ENCODE results near the gene SF3B2. TPM values are rescaled to one million over a fixed set of nuclear protein-coding genes. Genes with fewer than 3 reads are reported as not detected.

The SF3B2 gene
- total and polyA plus RNA-seq, 9 of the 15 experiments (the other 6 are each of a cell fraction or from before 2014, with no cell fraction given): 58.3 to 248 (median 157) TPM

DNA sequence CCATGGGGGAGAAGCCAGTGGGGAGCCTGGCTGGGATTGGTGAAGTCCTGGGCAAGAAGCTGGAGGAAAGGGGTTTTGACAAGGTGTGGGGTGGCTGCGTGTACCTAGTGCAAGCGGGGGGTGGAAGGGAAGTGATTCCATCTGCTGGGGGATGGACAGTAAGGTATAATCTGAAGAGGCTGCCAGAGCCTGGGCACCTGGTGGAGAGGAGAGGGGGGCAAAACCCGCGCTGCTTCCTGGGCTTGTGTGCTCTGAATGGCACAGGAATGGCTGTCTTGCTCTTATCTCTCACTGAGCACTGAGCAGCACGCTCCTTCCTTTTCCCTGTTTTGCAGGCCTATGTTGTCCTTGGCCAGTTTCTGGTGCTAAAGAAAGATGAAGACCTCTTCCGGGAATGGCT, 48.9 kb upstream of the SF3B2 start:
- POLR2A ChIA-PET: interaction anchor here (1.0 to 1.5 kb wide), 5 partner anchors 10 to 144 kb away, joined by 3 to 9 read pairs (median 6); partner anchors contain the start of gene CCDC85B
- DNase-seq (ENCODE audit: extremely low read depth in 1 of 4, low spot score in 3 of 4): no peak
- WGBS (ENCODE audit: insufficient coverage, low coverage, missing lambda C conversion rate): 60% methylated on average over 6 of the region's 6 CpGs
- TF ChIP-seq, protein P1, sequence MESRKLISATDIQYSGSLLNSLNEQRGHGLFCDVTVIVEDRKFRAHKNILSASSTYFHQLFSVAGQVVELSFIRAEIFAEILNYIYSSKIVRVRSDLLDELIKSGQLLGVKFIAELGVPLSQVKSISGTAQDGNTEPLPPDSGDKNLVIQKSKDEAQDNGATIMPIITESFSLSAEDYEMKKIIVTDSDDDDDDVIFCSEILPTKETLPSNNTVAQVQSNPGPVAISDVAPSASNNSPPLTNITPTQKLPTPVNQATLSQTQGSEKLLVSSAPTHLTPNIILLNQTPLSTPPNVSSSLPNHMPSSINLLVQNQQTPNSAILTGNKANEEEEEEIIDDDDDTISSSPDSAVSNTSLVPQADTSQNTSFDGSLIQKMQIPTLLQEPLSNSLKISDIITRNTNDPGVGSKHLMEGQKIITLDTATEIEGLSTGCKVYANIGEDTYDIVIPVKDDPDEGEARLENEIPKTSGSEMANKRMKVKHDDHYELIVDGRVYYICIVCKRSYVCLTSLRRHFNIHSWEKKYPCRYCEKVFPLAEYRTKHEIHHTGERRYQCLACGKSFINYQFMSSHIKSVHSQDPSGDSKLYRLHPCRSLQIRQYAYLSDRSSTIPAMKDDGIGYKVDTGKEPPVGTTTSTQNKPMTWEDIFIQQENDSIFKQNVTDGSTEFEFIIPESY (CRISPR knock-in tag; IDR thresholded peaks at IDR 0.05): no peak
- TF ChIP-seq ZNF12 (CRISPR knock-in tag; IDR thresholded peaks at IDR 0.05) (no peak), ZNF212 (CRISPR knock-in tag; IDR thresholded peaks at IDR 0.05) (no peak), RB1 (IDR thresholded peaks at IDR 0.05; ENCODE audit: low read depth) (no peak), PHF21A (IDR thresholded peaks at IDR 0.05; ENCODE audit: borderline replicate concordance, low read depth) (no peak), CHCHD3 (CRISPR knock-in tag; IDR thresholded peaks at IDR 0.05) (no peak), RBM25 (IDR thresholded peaks at IDR 0.05; ENCODE audit: low read depth, low read length, severe bottlenecking) (no peak), CXXC5 (CRISPR knock-in tag; IDR thresholded peaks at IDR 0.05) (no peak)
- TF ChIP-seq, protein P2, sequence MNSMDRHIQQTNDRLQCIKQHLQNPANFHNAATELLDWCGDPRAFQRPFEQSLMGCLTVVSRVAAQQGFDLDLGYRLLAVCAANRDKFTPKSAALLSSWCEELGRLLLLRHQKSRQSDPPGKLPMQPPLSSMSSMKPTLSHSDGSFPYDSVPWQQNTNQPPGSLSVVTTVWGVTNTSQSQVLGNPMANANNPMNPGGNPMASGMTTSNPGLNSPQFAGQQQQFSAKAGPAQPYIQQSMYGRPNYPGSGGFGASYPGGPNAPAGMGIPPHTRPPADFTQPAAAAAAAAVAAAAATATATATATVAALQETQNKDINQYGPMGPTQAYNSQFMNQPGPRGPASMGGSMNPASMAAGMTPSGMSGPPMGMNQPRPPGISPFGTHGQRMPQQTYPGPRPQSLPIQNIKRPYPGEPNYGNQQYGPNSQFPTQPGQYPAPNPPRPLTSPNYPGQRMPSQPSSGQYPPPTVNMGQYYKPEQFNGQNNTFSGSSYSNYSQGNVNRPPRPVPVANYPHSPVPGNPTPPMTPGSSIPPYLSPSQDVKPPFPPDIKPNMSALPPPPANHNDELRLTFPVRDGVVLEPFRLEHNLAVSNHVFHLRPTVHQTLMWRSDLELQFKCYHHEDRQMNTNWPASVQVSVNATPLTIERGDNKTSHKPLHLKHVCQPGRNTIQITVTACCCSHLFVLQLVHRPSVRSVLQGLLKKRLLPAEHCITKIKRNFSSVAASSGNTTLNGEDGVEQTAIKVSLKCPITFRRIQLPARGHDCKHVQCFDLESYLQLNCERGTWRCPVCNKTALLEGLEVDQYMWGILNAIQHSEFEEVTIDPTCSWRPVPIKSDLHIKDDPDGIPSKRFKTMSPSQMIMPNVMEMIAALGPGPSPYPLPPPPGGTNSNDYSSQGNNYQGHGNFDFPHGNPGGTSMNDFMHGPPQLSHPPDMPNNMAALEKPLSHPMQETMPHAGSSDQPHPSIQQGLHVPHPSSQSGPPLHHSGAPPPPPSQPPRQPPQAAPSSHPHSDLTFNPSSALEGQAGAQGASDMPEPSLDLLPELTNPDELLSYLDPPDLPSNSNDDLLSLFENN (IDR thresholded peaks at IDR 0.05; ENCODE audit: low read depth in 2 of 2, low read length in 2 of 2): no peak
- peak overlapping the region; percentile 95 for H3K4me3 ChIP-seq
- peaks cover 3% of the 10 kb centered on the region; the same call in 1 of the 2 replicates for H4K20me1 ChIP-seq (replicated peaks; ENCODE audit: control insufficient read depth, insufficient read depth, low read length)
- CTCF ChIA-PET (ENCODE audit: low intra/inter-chr PET ratio): interaction anchor here (0.7 kb wide), 1 partner anchor 463 kb away, joined by 3 read pairs; no protein-coding TSS in a partner anchor
- H3K9ac ChIP-seq (ENCODE audit: insufficient read depth in 1 of 2, low read depth in 2 of 2, low read length in 2 of 2): peak overlapping the region; percentile 98
- peaks cover 51% of the 10 kb centered on the region for H3K36me3 ChIP-seq (ENCODE audit: control insufficient read depth, insufficient read depth, low read length)
- H2AFZ ChIP-seq (ENCODE audit: low read depth, low read length): no peak overlapping the region
- no peak for ATAC-seq
- H3K4me2 ChIP-seq (ENCODE audit: insufficient read depth, low read length): peak overlapping the region; percentile 100
- no peaks in the 10 kb centered on the region for H3K9me3 ChIP-seq (replicated peaks; ENCODE audit: control insufficient read depth, insufficient read depth, low read depth, low read length)
- in situ Hi-C loops (cut with MboI): no loop called here
- peak overlapping the region; percentile 99; the same call in 2 of the 3 replicates for H3K27ac ChIP-seq (ENCODE audit: extremely low read depth, low read depth, low read length)
- peaks cover 28 to 30% of the 10 kb centered on the region in 2 experiments; a peak in 4 of 5 replicates for H3K4me1 ChIP-seq (replicated peaks in 1 of 2; ENCODE audit: control insufficient read depth in 2 of 2, insufficient read depth in 2 of 2, low read length in 2 of 2)
- intact Hi-C loops (cut with micrococcal nuclease): loop anchor here (2.0 to 5.0 kb wide), 2 partner anchors 42 to 64 kb away; partner anchors contain the start of gene SART1
- no peaks in the 10 kb centered on the region for H3K27me3 ChIP-seq (ENCODE audit: control insufficient read depth in 2 of 2, insufficient read depth in 2 of 2, low read length in 2 of 2)
- no peak for FAIRE-seq
- BruUV-seq (replicated peaks): no TSS peak
- peaks cover 47% of the 10 kb centered on the region for H3K79me2 ChIP-seq (ENCODE audit: control insufficient read depth, insufficient read depth, low read length)
- H3K9me1 ChIP-seq (ENCODE audit: control insufficient read depth, insufficient read depth, low read length): no peaks in the 10 kb centered on the region

Measured in K562 (cell line).